Measurements from ENCODE around the gene BCAP31.

Gene BCAP31

DNA sequence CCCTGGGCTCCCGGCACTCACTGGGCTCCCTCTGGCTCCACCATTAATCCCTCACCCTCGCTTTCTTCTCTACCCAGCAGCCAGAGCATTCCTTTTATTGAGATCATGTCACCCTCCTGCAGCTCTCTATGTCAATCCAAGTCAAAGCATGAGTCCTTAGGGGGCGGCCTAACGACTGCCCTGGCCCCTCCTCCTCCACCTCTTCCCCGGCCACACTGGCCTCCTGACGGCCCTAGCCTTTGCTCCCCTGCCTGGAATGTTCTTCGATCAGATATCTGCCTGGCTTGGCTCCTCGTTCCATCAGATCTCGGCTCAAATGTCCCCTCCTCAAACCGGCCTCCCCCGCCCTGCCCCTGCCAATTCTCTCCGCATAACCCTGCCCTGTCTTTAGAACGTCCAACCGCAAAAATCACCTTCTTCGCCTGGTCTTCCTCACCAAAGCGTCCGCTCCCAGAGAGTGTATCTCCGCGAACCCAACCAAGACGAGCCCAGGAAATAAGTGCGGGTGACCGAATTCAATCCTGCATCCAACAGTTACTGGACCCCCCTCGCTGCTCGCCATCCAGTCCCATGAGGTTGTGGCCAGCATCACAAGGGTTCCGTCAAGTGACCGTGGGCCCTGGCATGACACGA lies 49.9 kb downstream of the BCAP31 start:
- DNase-seq (ENCODE audit: low spot score), result no peak

DNA sequence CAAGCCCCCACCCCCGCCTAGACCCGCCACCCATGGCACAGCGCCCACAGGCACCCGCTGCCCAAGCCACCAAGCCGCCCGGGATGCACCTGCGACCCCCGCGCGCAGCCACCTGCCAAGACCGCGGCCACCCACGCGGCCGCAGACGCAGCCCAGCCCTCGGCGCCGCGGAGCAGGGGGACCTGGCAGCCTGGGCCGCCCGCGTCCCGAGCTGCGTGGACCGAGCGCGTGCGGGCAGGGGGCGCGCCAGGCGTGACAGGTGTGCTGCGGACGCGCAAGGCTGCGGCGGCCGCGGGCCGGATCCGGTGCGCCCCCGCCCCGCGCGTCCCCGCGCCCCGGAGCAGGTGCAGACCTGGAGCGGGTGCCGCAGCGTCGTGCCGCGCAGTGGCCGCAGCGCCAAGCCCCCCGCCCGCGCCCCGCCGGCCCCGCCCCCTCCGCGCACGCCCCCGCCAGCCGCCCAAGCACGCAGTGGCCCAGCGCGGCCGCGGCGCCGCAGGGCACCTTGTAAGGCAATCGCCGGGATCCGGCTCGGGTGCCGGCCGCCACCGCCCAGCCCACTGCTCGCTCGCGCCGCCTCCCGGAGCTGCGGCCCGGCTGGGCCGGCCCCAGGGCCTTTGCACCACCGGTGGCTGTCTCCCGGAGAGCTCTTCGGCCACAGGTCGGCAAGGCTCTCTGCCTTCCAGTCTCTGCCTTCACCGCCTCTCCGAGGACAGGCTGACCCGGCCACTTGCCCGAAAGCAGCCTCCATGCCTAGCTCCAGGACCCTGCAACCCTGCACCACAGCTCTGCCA lies 50.6 kb downstream of the BCAP31 start, which contains the start of gene PNCK:
Gene PNCK (minus strand): TSS at position 386 of the 791 bp plus-strand sequence. CDS start 737 bp downstream, outside the sequence.
- no peak for DNase-seq (ENCODE audit: low spot score)

DNA sequence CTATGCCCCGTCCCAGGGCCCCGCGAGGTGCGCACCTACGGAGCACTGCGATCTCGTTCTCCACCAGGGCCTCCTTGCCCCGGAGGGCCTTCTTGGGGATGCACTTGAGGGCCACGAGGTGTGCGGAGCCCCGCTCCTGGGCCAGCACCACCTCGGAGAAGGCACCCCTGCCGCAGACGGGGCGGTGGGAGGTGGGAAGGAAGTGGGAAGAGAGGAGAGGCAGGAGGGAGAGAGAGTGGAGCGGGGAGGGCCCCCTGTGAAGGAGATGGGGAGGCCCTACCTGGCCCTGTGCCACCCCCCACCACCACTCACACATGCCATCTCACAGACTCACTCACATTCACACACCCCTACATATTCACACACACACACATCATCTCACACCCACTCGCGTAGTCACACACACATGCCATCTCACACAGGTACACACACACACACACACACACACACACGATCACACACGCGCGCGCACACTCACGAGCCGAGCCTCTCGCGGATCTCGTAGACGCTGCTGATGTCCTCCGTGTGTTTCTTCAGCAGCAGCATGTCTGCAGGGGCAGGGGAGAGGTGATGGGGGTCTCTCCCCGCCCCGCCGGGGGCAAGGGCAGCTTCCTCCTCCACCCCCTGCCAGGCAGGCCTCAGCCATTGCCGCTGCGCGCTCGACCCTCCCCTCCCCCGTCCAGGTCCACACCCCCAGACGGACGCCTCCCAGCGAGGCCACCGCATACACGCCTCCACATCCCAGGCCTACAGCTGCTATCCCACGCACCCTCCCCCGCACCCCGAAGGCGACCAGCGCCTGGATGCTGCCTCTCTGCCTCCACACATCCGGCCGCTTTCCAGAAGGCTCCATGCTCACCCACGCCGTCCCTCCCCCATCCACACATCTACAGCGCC lies 51.4 kb downstream of the BCAP31 start:
- DNase-seq (ENCODE audit: low spot score), result no peak

DNA sequence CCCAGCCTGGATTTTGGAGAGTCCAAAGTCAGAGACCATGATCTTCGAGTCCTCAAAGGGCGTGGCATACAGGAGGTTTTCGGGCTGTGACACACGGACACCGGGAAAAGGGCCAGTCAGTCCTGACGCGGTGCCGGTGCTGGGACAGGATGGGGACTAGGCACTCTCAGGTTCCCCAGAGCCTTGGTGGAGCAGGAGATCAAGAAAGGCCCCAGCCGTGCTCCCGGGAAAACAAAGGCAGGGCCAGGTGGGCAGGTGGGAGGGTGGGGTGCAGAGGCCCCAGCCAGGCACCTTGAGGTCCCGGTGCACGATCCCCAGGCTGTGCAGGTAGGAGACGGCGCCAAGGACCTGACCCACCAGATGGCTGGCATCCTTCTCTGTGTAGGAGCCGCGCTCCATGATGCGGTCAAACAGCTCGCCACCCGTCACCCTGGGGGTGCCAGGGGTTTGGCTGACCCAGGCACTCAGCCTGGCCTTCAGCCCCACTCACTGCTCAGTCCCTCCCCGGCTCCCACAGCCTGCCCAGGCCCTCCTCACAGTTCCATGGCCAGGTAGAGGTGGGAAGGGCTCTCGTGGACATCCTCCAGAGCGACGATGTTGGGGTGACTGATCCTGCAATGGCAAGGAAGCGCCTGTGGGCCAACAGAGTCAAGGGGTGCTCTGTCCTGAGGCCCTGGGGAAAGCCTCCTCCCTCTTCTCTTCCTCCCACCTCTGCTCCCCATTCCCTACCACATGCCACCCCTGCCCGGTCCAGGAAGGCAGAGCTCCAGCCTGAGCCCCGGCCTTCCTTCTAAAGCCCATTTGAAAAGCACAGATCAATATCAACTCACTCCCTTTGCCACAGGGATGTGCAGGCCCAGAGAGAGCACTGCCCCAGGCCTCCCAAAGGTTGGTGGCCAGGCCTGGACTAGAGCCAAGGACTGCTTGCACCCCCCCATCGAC lies 52.3 kb downstream of the BCAP31 start:
- no peak for DNase-seq (ENCODE audit: low spot score)

DNA sequence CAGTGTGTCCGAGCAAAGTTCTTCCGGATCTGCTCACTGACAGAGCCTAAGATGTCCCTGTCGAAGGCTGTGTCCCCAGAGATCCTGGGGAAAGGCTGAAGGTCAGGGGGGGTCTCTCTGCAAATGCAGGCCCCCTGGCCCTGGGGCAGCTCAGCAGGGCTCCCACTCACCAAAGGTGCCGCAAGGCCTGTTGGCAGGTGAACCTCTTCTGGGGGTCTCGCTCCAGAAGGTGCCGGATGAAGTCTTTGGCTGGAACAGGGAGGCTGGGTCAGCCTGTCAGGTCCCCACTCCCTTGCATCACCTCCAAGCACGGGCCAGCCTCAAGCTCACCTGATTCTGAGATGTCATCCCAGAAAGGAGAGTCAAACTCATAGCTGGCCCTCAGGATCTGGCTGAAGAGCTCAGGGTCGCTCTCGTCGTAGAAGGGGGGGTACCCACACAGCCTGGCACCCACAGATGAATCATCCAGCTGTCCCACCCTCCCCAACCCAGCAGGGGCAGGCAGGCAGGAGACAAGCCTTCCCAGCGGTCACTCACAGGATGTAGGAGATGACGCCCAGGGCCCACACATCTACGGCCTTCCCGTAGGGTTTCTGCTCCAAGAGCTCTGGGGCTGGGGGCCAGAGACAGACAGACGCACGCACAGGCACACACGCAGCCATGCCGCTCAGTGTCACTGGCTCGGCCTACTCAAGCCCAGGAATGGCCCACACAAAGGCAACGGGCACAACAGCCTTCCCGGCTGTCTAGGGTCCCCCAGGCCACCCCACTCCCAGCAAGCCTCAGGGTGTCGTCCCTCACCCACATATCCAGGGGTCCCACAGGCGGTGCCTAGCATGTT lies 53.2 kb downstream of the BCAP31 start:
- DNase-seq (ENCODE audit: low spot score), result no peak

DNA sequence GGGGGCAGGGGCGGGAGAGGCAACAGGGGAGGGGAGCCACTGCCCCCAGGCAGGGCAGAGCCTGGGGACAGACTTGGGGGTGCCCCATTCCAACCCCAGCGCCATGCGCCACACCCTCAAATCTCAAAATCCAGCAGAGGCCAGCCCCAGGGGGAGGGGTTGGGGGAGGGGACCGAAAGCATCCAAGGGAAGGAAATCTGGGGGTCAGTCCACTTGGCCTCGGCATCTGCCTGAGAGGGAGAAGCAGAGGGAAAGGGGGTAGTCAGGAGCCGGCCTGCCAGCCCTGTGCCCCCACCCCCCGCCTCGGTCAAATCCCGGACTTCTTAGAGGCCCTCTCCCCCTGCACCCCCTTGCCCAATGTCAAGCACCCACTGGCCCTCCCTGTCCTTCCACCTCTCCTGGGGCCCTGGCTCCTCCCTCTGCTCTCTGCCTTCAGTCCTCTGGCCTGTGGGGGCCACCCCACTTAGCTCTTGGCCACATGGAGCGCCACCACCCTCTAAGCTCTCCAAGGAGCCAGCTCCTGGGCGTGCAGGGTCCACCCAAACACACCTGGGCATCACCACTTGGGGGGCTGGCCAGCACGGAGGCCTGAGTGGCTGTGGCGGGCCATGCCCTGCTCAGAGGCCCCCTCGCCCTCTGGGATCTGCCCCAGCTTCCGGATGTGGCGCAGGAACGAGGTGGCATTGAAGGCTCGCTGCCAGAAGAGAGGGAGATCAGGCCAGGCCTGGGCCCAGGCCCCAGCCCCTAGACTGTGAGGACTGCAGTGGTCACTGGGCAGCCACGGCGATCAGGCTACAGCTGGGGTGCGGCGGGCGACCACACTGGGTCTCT lies 54.1 kb downstream of the BCAP31 start:
- DNase-seq (ENCODE audit: low spot score), result no peak

DNA sequence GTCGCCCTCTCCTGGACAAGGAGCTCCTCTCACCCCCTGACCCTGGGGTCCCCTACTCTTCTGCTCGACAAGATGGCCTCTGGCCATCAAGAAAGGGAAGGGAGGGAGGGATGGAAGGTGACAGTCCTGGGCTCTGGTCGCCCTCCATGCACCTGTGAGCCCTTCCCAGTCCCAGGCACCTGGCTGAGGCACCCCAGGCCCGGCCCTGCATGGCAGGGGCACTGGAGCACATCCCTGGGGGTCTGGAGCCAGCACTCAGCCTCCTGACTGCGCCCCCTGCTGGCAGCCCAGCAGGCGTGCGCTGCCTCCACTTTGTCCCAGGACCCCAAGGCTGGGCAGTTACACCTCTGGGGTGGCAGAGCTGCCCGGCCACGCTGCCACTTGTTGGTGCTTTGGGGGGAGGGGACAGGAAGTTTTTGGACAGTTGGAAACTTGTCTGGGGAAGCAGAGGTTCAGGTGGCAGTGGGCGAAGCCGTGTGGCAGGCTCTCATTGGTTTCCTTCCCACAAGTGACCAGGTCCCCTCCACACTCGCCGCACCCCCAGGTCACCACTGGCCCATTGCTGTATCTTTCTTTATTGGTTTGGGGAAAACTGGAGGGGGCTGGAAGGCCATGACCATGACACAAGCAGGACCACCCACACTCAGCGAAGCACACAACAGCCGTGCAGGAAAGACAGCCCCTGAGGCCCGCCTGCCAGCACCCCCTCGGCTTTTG lies 54.9 kb downstream of the BCAP31 start:
- DNase-seq (ENCODE audit: low spot score), result peak; percentile 53

DNA sequence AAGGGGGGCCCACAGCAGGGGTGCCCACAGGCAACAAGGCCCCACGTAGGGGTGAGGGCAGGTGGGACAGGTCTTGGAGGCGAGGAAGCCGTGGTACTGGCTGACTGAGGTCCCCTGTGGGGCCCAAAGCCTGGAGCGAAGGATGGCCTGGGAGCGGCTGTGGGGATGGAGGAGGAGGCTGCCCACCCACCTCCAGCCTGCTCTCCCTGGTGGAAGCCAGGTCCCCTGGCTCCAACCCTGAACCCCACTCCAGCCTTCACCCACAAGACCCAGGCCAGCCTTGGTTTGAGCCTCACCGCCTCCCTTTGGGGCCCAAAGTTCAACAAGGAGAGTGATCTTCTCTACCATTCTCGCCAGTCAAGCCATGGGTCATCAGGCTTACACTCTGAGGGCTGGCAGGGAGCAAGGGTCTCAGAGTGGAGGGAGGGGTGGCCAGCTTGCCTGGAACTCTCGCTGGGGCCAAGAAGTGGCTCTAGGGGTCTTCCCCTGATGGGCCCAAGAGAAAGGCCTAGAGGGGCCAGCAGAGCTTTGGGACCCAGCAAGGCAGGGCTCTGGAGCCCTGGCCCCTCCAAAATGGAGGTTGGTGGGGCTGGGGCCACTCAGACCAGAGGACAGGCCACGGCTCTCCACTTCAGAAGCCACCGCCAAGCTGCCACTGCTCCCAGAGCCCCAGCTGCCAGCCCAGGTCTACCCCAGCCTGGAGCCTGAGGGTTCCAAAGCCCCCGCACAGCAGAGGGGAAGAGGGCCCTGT lies 55.6 kb downstream of the BCAP31 start:
- no peak for DNase-seq (ENCODE audit: low spot score)

DNA sequence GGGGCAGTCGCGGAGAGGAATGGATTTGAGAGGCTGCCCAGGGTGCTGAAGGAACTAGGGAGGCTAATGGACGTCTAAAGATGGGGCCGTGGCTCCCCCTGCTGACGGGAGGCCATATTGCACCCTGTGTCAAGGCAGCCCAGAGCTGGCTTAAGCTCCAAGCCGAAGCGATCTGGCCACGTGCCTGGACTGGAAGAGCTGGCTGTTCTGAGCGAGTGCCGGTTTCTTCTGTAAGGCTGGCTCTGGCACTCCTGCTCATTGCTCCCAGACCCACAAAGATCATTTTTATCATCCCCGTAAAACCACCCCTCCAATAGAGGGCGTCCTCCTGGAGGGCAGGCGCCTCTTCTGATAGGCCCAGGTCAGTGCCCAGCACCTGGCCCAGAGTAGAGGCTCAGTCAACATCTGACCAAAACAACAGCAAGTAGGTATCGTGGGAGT lies 56.2 kb downstream of the BCAP31 start:
- DNase-seq (ENCODE audit: low spot score), result peak; percentile 83

DNA sequence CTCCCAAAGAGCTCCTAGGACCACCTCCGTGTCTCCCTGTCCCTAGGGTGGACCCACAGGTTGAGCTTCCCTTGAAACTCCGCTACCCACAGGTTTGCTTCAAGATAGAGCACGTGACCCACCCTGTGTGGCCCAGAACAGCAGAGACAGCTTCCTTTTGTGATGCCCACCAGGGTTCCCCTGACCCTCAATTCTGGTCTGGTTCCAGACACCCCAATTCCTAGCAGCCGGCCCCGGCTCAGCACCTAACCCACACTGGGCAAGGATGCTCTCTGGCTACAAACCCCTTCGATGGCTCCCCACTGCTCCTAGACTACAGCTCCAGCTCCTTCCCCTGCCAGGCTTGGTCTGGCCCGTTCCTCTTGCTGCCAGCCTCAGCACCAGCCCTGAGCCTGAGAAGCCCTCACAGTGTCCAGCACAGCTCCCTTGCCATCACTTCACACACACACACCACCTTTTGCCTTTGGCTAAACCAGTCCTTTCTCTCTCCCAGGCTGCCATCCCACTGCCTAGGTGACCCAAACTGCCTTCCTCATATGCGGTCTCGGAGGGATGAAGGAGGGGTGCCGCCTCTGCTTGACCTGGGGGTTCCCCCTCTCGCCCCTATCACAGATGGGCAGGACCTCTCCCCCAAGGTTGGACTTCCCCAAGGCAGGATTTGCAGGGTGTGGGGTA lies 56.8 kb downstream of the BCAP31 start:
- DNase-seq (ENCODE audit: low spot score), result no peak

DNA sequence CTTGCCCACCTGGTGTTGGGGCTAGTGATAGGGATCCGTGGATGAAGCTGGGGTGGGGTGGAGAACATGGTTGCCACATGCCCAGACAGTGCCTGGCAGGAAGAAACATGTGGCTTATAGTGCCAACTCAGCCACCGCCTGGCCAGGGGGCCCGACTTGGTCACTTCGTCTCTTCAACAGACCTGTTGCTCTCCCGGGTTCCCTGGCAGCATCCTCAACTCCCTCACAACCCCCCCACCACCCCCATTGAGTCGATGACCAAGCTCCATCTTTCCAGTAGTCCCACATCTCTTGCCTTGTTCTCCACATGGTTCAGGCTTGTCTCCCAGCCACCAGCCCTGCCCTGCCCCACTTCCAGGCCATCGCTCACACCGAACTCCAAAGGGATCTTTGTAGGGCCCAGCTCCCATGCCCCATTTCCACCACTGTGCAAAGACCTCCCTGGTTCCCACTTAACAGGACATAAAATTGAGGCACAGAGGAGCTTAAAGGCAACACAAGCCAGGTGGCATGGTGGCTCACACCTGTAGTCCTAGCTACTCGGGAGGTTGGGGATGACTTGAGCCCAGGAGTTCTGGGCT lies 58.4 kb downstream of the BCAP31 start:
- DNase-seq (ENCODE audit: low spot score), result no peak

DNA sequence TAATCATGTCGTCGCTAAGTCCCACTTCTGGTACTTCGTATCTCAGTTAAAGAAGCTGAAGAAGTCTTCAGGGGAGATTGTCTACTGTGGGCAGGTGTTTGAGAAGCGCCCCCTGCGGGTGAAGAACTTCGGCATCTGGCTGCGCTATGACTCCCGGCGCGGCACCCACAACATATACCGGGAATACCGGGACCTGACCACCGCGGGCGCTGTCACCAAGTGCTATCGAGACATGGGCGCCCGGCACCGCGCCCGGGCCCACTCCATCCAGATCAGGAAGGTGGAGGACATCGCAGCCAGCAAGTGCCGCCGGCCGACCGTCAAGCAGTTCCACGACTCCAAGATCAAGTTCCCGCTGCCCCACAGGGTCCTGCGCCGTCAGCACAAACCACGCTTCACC lies 61.9 kb downstream of the BCAP31 start:
- DNase-seq (ENCODE audit: low spot score), result no peak

DNA sequence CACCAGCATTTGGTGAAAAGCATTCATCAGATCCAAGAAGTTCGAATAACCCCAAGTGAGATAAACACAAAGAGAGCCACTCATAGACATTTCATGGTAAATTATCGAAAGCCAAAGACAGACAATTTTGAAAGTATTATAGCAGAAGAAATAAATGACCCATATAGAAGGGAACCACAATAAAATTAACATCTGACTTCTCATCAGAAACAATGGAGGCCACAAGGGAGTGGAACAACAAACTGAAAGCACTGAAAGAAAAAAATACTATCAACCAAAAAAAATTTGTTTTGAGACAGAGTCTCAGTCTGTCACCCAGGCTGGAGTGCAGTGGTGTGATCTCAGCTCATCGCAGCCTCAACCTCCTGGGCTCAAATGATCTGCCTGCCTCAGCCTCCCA lies 64.9 kb downstream of the BCAP31 start:
- no peak for DNase-seq (ENCODE audit: low spot score)

DNA sequence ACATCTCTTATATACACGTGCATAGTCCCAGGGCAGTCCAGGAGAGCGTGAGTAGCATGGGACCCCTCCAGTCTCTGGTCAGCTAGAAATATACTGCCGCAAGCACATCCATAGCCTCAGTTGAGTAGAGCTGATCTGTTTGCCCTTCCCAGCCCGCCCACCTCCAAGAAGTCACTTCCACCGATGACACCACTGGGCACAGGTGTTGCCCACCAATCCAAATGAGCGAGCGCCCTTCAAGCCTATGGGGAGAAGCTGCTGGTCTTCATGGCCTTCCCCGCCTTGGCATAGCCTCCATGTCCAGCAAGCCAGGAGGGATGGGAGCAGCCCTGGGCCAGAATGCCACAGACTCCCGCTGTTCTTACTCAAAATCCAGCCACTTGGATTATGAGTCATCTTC lies 67.0 kb downstream of the BCAP31 start:
- no peak for DNase-seq (ENCODE audit: low spot score)

DNA sequence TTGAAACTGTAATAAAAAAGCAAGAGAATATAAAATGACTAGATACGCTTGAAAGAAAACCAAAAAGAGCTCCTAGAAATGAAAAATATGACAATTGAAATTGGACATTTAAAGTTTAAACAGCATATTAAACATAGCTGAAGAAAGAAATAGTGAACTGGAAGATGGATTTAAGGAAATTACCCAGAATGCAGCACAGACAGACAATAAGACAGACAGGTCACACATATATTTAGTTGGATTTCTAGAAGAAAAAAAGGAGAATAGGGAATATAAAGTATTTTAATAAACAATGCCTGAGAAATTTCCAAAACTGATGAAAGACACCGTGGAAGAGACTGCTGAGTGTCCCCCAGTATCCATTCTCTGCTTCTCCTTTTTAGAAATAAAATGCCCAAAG lies 70.6 kb downstream of the BCAP31 start:
- no peak for DNase-seq (ENCODE audit: low spot score)

DNA sequence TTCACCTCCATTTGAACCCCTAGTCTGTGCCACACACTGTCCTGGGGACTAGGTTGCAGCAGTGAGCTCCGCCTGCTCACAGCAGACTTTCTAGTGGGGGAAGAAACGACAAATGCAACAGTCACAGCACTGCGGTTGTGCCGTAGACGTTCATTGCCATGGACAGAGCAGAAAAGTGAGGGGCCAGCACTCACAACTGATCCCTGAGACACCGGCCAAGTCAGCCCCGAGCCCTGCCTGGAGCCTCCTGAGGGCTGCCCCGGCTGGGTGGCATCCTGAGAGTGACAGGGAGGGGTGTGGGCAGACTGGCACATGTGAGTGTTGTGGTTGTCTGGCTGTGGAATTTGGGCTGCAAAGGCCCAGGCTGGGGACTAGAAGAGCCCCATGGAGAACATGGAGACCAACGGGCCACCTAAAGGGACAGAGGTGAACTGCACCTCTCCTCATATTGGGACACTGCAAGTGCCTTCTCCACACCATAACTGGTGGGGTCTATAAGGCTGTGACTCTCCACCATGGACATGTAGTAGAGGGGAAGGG lies 72.6 kb downstream of the BCAP31 start:
- no peak for DNase-seq (ENCODE audit: low spot score)

DNA sequence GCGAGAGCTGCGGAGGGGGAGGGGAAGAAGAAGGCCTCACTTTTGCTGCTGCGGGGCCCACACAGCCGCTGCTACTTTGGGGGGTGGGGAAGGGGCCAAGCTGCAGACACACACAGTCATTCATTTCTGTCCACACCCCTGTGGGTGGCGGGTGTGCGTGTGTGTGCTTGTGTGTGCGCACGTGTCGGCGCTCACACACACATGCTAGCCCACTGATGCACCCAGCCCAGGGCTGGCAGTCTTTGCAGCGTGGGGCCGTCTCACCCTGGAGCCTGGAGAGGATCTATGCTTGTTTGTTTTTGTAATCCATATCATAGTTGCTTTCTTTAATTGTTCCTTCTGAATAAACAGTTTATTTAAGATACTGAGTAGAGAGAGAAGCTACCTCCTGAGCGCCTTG lies 73.2 kb downstream of the BCAP31 start:
- DNase-seq (ENCODE audit: low spot score), result no peak
